WTC11 (cell line): Measurements from ENCODE around the gene SLC6A9. TPM values are rescaled to one million over a fixed set of nuclear protein-coding genes. Genes with fewer than 3 reads are reported as not detected.

Source experiments
- ATAC-seq: fragments of 200-7000 bp; cut with Tn5 transposase; 2 replicates; pipeline ENCODE4 v1.10.0; 2021; ENCODE audit warnings: mild to moderate bottlenecking, moderate library complexity
- CTCF ChIA-PET: fragments of 300-600 bp; sonication (Branson Sonifier 250); formaldehyde crosslinking; loops from one replicate; lab custom pipeline; 2021; ENCODE audit warnings: antibody characterized with exemption; lab: Charles Lee
- POLR2A ChIA-PET: fragments of 350-600 bp; sonication (Branson Sonifier 250); formaldehyde crosslinking; loops from one replicate; lab custom pipeline; 2021; ENCODE audit warnings: antibody characterized with exemption; lab: Charles Lee
- DNase-seq: peaks from one replicate; pipeline ENCODE4 v3.0.0; 2021; ENCODE audit warnings: low spot score
- H3K27ac Mint-ChIP-seq: 2 replicates; pipeline ENCODE4 v1.8.0; 2021; ENCODE audit warnings: mixed read lengths
- H3K27me3 Mint-ChIP-seq: 2 replicates; pipeline ENCODE4 v1.8.0; 2021; ENCODE audit warnings: low read depth, mild to moderate bottlenecking, moderate library complexity, mixed read lengths
- H3K36me3 Mint-ChIP-seq: 2 replicates; pipeline ENCODE4 v1.8.0; 2021; ENCODE audit warnings: mixed read lengths
- H3K4me1 Mint-ChIP-seq: 2 replicates; pipeline ENCODE4 v1.8.0; 2022; ENCODE audit warnings: mixed read lengths
- H3K4me3 Mint-ChIP-seq: 2 replicates; pipeline ENCODE4 v1.8.0; 2021; ENCODE audit warnings: mild to moderate bottlenecking, moderate library complexity, mixed read lengths
- H3K9me3 Mint-ChIP-seq: 2 replicates; pipeline ENCODE4 v1.8.0; 2021; ENCODE audit warnings: mixed read lengths
- CBFB ChIP-seq: sonication (generic); formaldehyde crosslinking; IDR thresholded peaks from 2 replicates; pipeline ENCODE4 v1.8.1; 2022; ENCODE audit warnings: mild to moderate bottlenecking, low read depth, missing genetic modification reagents
- FOXK1 ChIP-seq: sonication (generic); formaldehyde crosslinking; IDR thresholded peaks from 2 replicates; pipeline ENCODE4 v1.8.0; 2022; ENCODE audit warnings: mild to moderate bottlenecking, moderate library complexity, missing genetic modification reagents
- IRF2 ChIP-seq: sonication (generic); formaldehyde crosslinking; IDR thresholded peaks from 2 replicates; pipeline ENCODE4 v1.8.0; 2022; ENCODE audit warnings: low read depth, missing genetic modification reagents, borderline replicate concordance
- JAZF1 ChIP-seq: fragments of 250-450 bp; sonication (Bioruptor Pico); IDR thresholded peaks from 2 replicates; pipeline ENCODE4 v1.9.0; 2021; ENCODE audit warnings: moderate library complexity, mild to moderate bottlenecking, inconsistent platforms
- MXD4 ChIP-seq: fragments of 250-450 bp; sonication (Bioruptor Pico); IDR thresholded peaks from 2 replicates; pipeline ENCODE4 v1.8.0; 2021; ENCODE audit warnings: mild to moderate bottlenecking, moderate library complexity, borderline replicate concordance
- SMAD3 ChIP-seq: sonication (generic); formaldehyde crosslinking; IDR thresholded peaks from 2 replicates; pipeline ENCODE4 v1.8.0; 2022; ENCODE audit warnings: missing genetic modification reagents, mild to moderate bottlenecking, borderline replicate concordance
- SMAD4 ChIP-seq: sonication (generic); formaldehyde crosslinking; IDR thresholded peaks from 2 replicates; pipeline ENCODE4 v1.8.0; 2022; ENCODE audit warnings: mild to moderate bottlenecking, missing genetic modification reagents
- SOX15 ChIP-seq: fragments of 250-450 bp; sonication (Bioruptor Pico); IDR thresholded peaks from 2 replicates; pipeline ENCODE4 v1.9.0; 2021; ENCODE audit warnings: mild to moderate bottlenecking
- TCF7 ChIP-seq: sonication (generic); formaldehyde crosslinking; IDR thresholded peaks from 2 replicates; pipeline ENCODE4 v1.8.0; 2022; ENCODE audit warnings: mild to moderate bottlenecking, low read depth, missing genetic modification reagents, moderate library complexity
- TEAD4 ChIP-seq: sonication (generic); formaldehyde crosslinking; IDR thresholded peaks from 2 replicates; pipeline ENCODE4 v1.8.0; 2022; ENCODE audit warnings: mild to moderate bottlenecking, missing genetic modification reagents
- TP53 ChIP-seq: sonication (generic); formaldehyde crosslinking; IDR thresholded peaks from 2 replicates; pipeline ENCODE4 v1.8.1; 2023; ENCODE audit warnings: mild to moderate bottlenecking, missing genetic modification reagents
- ZNF219 ChIP-seq: sonication (generic); formaldehyde crosslinking; IDR thresholded peaks from 2 replicates; pipeline ENCODE4 v1.8.0; 2023; ENCODE audit warnings: missing genetic modification reagents, mild to moderate bottlenecking, borderline replicate concordance
- total RNA-seq: library from RNA; stranded (reverse); gene quantifications from 3 replicates; pipeline ENCODE4 v1.2.3, GENCODE V29; 2021
- TF ChIP-seq, protein P1 (sequence below): sonication (generic); formaldehyde crosslinking; IDR thresholded peaks from 2 replicates; pipeline ENCODE4 v1.8.0; 2022; ENCODE audit warnings: missing genetic modification reagents
- TF ChIP-seq, protein P2 (sequence below): sonication (generic); formaldehyde crosslinking; IDR thresholded peaks from 2 replicates; pipeline ENCODE4 v1.8.1; 2022; ENCODE audit warnings: low read depth, missing genetic modification reagents, borderline replicate concordance
- TF ChIP-seq, protein P3 (sequence below): sonication (generic); formaldehyde crosslinking; IDR thresholded peaks from 2 replicates; pipeline ENCODE4 v1.8.1; 2023; ENCODE audit warnings: mild to moderate bottlenecking, missing genetic modification reagents
- TF ChIP-seq, protein P4 (sequence below): fragments of 250-450 bp; sonication (Bioruptor Pico); conservative IDR thresholded peaks from 2 replicates; pipeline ENCODE4 v1.9.0; 2021; ENCODE audit warnings: mild to moderate bottlenecking
- TF ChIP-seq, protein P5 (sequence below): sonication (generic); formaldehyde crosslinking; IDR thresholded peaks from 2 replicates; pipeline ENCODE4 v1.8.0; 2022; ENCODE audit warnings: mild to moderate bottlenecking, missing genetic modification reagents
- TF ChIP-seq, protein P6 (sequence below): sonication (generic); formaldehyde crosslinking; IDR thresholded peaks from 2 replicates; pipeline ENCODE4 v1.8.1; 2022; ENCODE audit warnings: missing genetic modification reagents, borderline replicate concordance
- TF ChIP-seq, protein P7 (sequence below): sonication (generic); formaldehyde crosslinking; IDR thresholded peaks from 2 replicates; pipeline ENCODE4 v1.8.0; 2022; ENCODE audit warnings: mild to moderate bottlenecking, missing genetic modification reagents

SLC6A9 gene
- total RNA-seq, 1 experiment from 2014 or later: 14.4 TPM

DNA sequence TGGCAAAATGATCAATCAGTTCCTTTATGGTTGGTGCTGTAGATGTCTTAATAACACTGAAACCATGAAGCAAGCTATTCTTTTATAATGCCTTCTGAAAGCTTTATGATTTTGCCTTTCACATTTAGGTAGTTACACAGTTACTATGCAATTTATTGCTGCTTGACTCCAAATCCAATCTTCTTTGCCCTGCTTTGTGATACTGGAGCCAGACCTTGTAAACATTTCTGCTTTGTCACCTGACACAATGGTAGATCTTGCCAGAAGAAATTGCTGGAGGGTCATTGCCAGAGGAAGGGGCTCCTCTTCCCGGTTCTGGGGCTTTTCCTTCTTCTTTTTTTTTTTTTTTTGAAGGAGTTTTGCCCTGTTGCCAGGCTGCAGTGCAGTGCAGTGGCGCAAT is 46.8 kb upstream of the SLC6A9 start (continued):
- TF ChIP-seq, protein P1, sequence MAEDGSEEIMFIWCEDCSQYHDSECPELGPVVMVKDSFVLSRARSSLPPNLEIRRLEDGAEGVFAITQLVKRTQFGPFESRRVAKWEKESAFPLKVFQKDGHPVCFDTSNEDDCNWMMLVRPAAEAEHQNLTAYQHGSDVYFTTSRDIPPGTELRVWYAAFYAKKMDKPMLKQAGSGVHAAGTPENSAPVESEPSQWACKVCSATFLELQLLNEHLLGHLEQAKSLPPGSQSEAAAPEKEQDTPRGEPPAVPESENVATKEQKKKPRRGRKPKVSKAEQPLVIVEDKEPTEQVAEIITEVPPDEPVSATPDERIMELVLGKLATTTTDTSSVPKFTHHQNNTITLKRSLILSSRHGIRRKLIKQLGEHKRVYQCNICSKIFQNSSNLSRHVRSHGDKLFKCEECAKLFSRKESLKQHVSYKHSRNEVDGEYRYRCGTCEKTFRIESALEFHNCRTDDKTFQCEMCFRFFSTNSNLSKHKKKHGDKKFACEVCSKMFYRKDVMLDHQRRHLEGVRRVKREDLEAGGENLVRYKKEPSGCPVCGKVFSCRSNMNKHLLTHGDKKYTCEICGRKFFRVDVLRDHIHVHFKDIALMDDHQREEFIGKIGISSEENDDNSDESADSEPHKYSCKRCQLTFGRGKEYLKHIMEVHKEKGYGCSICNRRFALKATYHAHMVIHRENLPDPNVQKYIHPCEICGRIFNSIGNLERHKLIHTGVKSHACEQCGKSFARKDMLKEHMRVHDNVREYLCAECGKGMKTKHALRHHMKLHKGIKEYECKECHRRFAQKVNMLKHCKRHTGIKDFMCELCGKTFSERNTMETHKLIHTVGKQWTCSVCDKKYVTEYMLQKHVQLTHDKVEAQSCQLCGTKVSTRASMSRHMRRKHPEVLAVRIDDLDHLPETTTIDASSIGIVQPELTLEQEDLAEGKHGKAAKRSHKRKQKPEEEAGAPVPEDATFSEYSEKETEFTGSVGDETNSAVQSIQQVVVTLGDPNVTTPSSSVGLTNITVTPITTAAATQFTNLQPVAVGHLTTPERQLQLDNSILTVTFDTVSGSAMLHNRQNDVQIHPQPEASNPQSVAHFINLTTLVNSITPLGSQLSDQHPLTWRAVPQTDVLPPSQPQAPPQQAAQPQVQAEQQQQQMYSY (CRISPR knock-in tag): no peak
- no peak for TF ChIP-seq SOX15 (CRISPR knock-in tag)
- TF ChIP-seq CBFB (CRISPR knock-in tag): no peak
- TF ChIP-seq SMAD4 (CRISPR knock-in tag): no peak
- TF ChIP-seq, protein P2, sequence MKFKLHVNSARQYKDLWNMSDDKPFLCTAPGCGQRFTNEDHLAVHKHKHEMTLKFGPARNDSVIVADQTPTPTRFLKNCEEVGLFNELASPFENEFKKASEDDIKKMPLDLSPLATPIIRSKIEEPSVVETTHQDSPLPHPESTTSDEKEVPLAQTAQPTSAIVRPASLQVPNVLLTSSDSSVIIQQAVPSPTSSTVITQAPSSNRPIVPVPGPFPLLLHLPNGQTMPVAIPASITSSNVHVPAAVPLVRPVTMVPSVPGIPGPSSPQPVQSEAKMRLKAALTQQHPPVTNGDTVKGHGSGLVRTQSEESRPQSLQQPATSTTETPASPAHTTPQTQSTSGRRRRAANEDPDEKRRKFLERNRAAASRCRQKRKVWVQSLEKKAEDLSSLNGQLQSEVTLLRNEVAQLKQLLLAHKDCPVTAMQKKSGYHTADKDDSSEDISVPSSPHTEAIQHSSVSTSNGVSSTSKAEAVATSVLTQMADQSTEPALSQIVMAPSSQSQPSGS (CRISPR knock-in tag): no peak
- TF ChIP-seq, protein P3, sequence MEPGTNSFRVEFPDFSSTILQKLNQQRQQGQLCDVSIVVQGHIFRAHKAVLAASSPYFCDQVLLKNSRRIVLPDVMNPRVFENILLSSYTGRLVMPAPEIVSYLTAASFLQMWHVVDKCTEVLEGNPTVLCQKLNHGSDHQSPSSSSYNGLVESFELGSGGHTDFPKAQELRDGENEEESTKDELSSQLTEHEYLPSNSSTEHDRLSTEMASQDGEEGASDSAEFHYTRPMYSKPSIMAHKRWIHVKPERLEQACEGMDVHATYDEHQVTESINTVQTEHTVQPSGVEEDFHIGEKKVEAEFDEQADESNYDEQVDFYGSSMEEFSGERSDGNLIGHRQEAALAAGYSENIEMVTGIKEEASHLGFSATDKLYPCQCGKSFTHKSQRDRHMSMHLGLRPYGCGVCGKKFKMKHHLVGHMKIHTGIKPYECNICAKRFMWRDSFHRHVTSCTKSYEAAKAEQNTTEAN (CRISPR knock-in tag): no peak
- TF ChIP-seq, protein P4, sequence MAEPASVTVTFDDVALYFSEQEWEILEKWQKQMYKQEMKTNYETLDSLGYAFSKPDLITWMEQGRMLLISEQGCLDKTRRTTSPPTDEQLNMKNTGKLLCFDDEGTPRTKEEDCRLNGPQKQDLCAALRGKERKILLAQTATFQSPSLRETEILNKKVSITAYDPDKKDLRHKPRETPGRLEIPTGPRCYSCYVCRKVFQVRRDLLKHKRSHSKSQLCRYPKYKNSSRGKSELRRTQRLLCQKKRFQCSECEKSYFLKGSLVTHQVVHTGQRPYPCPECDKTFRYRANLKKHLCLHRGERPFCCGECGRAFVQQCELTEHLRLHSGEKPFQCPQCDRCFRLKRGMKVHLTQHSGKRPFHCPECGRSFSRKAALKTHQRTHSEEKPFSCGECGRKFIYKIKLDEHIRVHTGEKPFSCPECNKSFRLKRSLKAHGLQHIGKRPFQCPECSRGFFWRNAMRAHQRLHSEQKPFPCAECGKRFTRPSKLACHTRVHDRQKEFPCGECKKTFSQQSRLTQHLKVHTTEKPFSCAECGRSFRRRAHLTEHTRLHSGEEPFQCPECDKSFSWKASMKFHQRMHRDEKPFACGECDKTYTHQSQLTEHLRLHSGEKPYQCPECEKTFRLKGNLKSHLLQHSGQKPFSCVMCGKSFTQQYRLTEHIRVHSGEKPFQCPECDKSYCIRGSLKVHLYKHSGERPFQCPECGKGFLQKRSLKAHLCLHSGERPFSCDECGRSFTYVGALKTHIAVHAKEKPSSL (CRISPR knock-in tag): no peak

DNA sequence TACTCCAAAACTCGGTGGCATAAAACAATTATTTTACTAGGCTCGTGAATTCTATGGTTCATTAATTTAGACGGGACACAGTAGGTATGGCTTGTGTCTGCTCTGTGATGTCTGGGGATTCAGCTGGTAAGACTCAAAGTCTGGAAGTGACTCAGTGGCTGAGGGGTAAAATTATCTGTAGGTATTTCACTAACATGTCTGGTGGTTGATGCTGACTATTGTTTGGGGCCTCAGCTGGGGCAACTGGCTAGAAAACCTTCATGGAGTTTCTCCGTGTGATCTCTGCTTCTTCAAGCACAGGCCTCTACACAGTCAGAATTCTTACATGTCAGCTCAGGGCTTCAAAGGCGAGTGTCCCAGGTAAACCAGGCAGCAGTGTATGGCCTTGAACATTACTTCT is 46.2 kb upstream of the SLC6A9 start:
- CTCF ChIA-PET: no interaction called here
- peaks cover 11% of the 10 kb centered on the region for H3K4me1 Mint-ChIP-seq

DNA sequence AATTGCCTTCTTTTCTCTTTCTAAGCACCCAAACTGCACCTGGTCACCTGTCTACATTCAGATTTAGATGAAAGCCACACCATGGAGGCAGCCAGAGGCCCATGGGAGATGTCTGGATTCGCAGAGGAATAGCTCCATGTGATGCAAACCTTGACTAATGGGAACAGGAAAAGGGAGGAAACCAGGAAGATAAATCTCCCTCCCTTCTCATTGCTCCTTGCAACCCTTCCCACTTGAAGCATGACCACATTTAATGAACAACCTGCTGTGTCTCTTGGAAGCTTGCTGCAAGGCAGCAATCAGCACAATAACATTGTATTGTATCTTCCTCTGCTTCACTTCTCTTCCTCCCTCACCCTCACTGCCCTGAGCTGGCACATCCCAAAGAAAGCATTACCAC is 44.8 kb upstream of the SLC6A9 start:
- ATAC-seq (no peak), DNase-seq (no peak)
- Mint-ChIP-seq H3K4me1 (peaks cover 11% of the 10 kb centered on the region), H3K4me3 (no peak overlapping the region), H3K27me3 (peaks cover 16% of the 10 kb centered on the region), H3K36me3 (no peaks in the 10 kb centered on the region), H3K27ac (no peak overlapping the region), H3K9me3 (no peaks in the 10 kb centered on the region)
- ChIA-PET CTCF (interaction anchor here (0.8 kb wide), 1 partner anchor 532 kb away, joined by 4 read pairs; no protein-coding TSS in a partner anchor), POLR2A (no interaction called here)
- no peak for TF ChIP-seq TEAD4 (CRISPR knock-in tag)
- TF ChIP-seq TCF7 (CRISPR knock-in tag): no peak
- TF ChIP-seq, protein P5, sequence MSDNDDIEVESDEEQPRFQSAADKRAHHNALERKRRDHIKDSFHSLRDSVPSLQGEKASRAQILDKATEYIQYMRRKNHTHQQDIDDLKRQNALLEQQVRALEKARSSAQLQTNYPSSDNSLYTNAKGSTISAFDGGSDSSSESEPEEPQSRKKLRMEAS (CRISPR knock-in tag): no peak
- TF ChIP-seq MXD4 (CRISPR knock-in tag): no peak
- TF ChIP-seq IRF2 (CRISPR knock-in tag): no peak
- TF ChIP-seq JAZF1: no peak
- no peak for TF ChIP-seq ZNF219 (CRISPR knock-in tag)
- TF ChIP-seq, protein P6, sequence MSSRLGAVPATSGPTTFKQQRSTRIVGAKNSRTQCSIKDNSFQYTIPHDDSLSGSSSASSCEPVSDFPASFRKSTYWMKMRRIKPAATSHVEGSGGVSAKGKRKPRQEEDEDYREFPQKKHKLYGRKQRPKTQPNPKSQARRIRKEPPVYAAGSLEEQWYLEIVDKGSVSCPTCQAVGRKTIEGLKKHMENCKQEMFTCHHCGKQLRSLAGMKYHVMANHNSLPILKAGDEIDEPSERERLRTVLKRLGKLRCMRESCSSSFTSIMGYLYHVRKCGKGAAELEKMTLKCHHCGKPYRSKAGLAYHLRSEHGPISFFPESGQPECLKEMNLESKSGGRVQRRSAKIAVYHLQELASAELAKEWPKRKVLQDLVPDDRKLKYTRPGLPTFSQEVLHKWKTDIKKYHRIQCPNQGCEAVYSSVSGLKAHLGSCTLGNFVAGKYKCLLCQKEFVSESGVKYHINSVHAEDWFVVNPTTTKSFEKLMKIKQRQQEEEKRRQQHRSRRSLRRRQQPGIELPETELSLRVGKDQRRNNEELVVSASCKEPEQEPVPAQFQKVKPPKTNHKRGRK (CRISPR knock-in tag): no peak
- TF ChIP-seq, protein P7, sequence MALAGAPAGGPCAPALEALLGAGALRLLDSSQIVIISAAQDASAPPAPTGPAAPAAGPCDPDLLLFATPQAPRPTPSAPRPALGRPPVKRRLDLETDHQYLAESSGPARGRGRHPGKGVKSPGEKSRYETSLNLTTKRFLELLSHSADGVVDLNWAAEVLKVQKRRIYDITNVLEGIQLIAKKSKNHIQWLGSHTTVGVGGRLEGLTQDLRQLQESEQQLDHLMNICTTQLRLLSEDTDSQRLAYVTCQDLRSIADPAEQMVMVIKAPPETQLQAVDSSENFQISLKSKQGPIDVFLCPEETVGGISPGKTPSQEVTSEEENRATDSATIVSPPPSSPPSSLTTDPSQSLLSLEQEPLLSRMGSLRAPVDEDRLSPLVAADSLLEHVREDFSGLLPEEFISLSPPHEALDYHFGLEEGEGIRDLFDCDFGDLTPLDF: no peak
- no peak for TF ChIP-seq TP53 (CRISPR knock-in tag)

More for the DNA sequence above, 46.2 kb upstream of the SLC6A9 start:
- TF ChIP-seq FOXK1 (CRISPR knock-in tag): no peak
- TF ChIP-seq SMAD3 (CRISPR knock-in tag): no peak
- TF ChIP-seq, protein P4 (CRISPR knock-in tag): no peak
- DNase-seq (no peak), ATAC-seq (no peak)
- H3K27me3 Mint-ChIP-seq: peaks cover 7% of the 10 kb centered on the region; the same call in 1 of the 2 replicates
- H3K36me3 Mint-ChIP-seq: no peaks in the 10 kb centered on the region
- POLR2A ChIA-PET: no interaction called here
- H3K9me3 Mint-ChIP-seq: no peaks in the 10 kb centered on the region
- no peak overlapping the region for H3K4me3 Mint-ChIP-seq
- H3K27ac Mint-ChIP-seq: no peak overlapping the region
